PFSK-1 (cell line): ENCODE results near the gene TRAPPC5.

Experiments
- FOXP2 ChIP-seq: optimal IDR thresholded peaks from 2 replicates; pipeline ENCODE3; 2011; ENCODE audit warnings: borderline replicate concordance, control low read depth, inconsistent platforms; ENCODE audit not compliant: insufficient read depth; ENCODE audit errors: extremely low read length, extremely low read depth
- POLR2AphosphoS5 ChIP-seq: IDR thresholded peaks from 2 replicates; pipeline ENCODE4 v1.6.1; 2012; ENCODE audit warnings: low read depth, mild to moderate bottlenecking, control low read depth, low read length, moderate library complexity
- SIN3A ChIP-seq: IDR thresholded peaks from 2 replicates; pipeline ENCODE4 v1.6.1; 2012; ENCODE audit warnings: mild to moderate bottlenecking, low read length, moderate library complexity, borderline replicate concordance; ENCODE audit not compliant: insufficient read depth
- TAF1 ChIP-seq: IDR thresholded peaks from 2 replicates; pipeline ENCODE4 v1.6.1; 2012; ENCODE audit warnings: low read length, control low read depth, borderline replicate concordance; ENCODE audit not compliant: insufficient read depth
- TF ChIP-seq, protein P1 (sequence below), 2 experiments: IDR thresholded peaks; 2 replicates each; pipeline versions ENCODE4 v1.6.1 to v1.8.0; 2011 to 2012; ENCODE audit warnings: low read depth in 2 of 2, low read length in 2 of 2, control low read depth in 1 of 2, inconsistent platforms in 1 of 2, mild to moderate bottlenecking in 1 of 2, moderate library complexity in 1 of 2; ENCODE audit not compliant: insufficient read depth in 1 of 2

TRAPPC5 gene

DNA sequence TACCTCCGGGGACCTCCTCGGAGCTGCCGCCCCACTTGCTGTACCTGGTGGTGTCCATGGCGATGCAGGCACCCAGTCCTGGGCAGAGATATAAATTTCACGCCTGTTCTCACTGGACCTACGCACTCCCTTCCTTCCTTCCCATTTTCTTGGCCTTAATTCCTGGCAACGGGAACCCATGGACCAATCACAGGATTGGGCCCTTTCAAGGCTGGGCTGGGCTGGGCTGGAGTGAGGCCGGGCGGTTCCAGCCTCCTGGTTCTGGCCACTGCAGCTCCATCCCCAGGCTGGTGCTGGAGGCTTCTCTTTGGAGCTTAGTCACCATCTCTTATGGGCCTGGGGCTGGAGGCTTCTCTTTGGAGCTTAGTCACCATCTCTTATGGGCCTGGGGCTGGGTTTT lies 51.4 kb downstream of the TRAPPC5 start, which contains the start of gene CLEC4G:
TSS of gene CLEC4G (minus strand) at position 66 of the 400 bp plus-strand sequence. CDS start at position 58, 8 bp downstream.
- TF ChIP-seq SIN3A (no peak), TAF1 (no peak), POLR2AphosphoS5 (no peak), FOXP2 (no peak)
- TF ChIP-seq, protein P1, sequence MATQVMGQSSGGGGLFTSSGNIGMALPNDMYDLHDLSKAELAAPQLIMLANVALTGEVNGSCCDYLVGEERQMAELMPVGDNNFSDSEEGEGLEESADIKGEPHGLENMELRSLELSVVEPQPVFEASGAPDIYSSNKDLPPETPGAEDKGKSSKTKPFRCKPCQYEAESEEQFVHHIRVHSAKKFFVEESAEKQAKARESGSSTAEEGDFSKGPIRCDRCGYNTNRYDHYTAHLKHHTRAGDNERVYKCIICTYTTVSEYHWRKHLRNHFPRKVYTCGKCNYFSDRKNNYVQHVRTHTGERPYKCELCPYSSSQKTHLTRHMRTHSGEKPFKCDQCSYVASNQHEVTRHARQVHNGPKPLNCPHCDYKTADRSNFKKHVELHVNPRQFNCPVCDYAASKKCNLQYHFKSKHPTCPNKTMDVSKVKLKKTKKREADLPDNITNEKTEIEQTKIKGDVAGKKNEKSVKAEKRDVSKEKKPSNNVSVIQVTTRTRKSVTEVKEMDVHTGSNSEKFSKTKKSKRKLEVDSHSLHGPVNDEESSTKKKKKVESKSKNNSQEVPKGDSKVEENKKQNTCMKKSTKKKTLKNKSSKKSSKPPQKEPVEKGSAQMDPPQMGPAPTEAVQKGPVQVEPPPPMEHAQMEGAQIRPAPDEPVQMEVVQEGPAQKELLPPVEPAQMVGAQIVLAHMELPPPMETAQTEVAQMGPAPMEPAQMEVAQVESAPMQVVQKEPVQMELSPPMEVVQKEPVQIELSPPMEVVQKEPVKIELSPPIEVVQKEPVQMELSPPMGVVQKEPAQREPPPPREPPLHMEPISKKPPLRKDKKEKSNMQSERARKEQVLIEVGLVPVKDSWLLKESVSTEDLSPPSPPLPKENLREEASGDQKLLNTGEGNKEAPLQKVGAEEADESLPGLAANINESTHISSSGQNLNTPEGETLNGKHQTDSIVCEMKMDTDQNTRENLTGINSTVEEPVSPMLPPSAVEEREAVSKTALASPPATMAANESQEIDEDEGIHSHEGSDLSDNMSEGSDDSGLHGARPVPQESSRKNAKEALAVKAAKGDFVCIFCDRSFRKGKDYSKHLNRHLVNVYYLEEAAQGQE (IDR thresholded peaks at IDR 0.05; ENCODE audit: insufficient read depth in 1 of 2, low read depth in 2 of 2, low read length in 2 of 2): no peak

DNA sequence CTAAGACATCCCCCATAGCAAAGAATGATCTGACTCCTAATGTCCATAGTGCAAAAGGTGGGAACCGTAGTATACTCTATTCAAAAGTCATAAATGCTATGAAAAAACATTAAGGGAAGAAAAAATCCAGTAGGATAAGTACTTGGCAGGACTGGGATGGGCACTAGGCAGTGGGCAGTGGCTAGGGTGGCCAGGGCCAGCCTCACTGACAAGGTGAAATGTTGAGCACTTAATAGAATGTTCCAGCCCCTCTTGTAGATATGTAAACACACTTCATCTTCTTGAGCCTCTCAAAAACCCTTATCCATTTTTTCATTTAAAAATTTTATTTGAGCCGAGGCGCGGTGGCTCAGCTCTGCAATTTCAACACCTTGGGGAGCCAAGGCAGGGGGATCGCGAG lies 52.7 kb downstream of the TRAPPC5 start:
- TF ChIP-seq SIN3A (no peak), POLR2AphosphoS5 (no peak), TAF1 (no peak), FOXP2 (no peak)
- TF ChIP-seq, protein P1 (IDR thresholded peaks at IDR 0.05; ENCODE audit: insufficient read depth in 1 of 2, low read depth in 2 of 2, low read length in 2 of 2): no peak

DNA sequence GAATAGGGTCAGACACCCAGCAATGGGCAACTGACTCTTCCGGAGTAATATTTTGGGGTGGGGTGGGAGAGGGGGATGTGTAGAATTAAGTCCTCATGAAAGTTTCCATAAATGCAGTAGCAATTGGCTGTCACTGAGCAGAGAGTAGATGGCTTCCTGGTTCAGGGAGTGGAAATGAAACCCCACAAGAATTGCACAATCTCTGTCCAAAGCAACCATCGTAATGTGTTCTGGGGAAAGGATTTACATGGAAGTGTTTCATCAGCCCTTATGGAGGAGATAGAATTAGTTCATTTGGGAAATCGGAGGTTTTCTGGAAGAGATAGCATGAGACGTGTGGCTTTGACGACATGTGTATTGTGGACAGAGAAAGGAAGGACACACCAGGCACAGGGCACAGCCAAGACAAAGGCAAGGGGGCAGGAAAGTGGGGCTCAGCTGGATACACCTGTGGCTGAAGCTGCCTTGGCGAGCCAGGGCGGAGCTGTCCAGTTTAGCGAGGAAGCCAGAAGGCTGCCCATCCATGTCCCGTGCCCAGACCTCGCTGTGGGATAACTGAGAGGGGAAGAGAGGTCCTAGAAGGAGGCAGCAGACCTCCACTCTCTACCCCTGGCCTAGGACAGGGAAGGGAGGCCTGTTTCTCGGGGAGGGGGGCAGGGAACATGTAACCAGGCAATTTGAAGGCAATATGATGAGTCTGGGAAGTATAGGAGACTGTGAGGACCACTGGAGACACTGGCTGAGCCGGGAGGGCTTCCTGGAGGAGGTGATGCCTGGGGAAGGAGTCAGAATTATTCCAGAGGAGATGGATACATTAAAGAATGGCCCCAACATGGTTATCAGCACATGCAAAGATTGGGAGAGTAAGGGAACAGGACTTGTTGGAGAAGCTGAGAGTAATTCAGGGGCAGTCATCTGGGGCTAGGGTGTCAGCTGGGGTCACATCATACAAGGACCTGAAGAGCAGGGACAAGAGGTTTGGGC lies 53.9 kb downstream of the TRAPPC5 start:
- TF ChIP-seq FOXP2: no peak
- TF ChIP-seq TAF1: no peak
- no peak for TF ChIP-seq POLR2AphosphoS5
- no peak for TF ChIP-seq SIN3A
- TF ChIP-seq, protein P1 (IDR thresholded peaks at IDR 0.05; ENCODE audit: insufficient read depth in 1 of 2, low read depth in 2 of 2, low read length in 2 of 2): no peak

DNA sequence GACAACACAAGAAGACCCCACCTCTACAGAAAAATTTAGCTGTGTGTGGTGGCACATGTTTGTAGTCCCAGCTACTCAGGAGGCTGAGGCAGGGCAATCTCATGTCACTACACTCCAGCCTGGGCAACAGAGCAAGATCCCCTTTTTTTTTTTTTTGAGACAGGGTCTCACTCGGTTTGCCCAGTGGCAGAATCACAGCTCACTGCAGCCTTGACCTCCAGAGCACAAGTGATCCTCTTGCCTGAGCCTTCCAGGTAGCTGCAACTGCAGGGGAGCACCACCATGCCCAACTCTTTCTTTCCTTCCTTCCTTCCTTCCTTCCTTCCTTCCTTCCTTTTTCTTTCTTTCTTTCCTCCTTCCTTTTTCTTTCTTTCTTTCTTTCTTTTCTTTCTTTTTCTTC lies 55.5 kb downstream of the TRAPPC5 start:
- no peak for TF ChIP-seq SIN3A

DNA sequence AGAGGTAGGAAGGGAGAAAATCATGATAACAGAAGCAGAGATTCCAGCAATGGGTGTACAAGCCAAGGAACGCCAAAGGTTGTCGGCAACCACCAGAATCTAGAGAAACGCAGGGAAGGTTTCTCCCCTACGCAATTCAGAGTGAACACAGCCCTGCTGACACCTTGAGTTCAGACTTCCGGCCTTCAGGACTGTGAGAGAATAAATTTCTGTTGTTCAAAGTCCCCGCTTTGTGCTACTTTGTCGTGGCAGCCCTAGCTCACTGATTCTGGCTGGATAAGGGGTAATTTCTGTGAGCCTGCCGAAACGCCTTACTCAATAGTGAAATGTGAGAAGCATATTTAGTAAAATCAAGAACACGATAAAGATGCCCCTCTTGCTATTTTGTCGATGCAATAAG lies 56.6 kb downstream of the TRAPPC5 start:
- TF ChIP-seq TAF1: no peak
- no peak for TF ChIP-seq SIN3A
